Liver (tissue), 3 donors: ENCODE measurements around the gene FOXD2.

ENCODE experiments used
- EGR1 ChIP-seq, 2 donors: IDR thresholded peaks; 2 replicates each; pipeline ENCODE4 v1.6.1; 2016 to 2018; ENCODE audit warnings: antibody characterized with exemption in 2 of 2, low read depth in 2 of 2
- FOXA1 ChIP-seq: IDR thresholded peaks from 2 replicates; pipeline ENCODE4 v1.6.1; 2016; ENCODE audit warnings: antibody characterized with exemption
- HNF4A ChIP-seq, 2 donors: conservative IDR thresholded peaks; 2 replicates each; pipeline ENCODE4 v1.6.1; 2016; ENCODE audit warnings: antibody characterized with exemption in 2 of 2, mild to moderate bottlenecking in 2 of 2
- TAF1 ChIP-seq: conservative IDR thresholded peaks from 2 replicates; pipeline ENCODE4 v1.6.1; 2016; ENCODE audit warnings: antibody characterized with exemption, mild to moderate bottlenecking
- YY1 ChIP-seq: IDR thresholded peaks from 2 replicates; pipeline ENCODE4 v1.6.1; 2016; ENCODE audit warnings: antibody characterized with exemption, mild to moderate bottlenecking
- TF ChIP-seq, protein P1 (sequence below): fragments of 150-350 bp; IDR thresholded peaks from 2 replicates; pipeline ENCODE4 v1.5.1; 2017; ENCODE audit warnings: improper control_type of control experiment, low read depth, low read length; ENCODE audit not compliant: missing input control
- TF ChIP-seq, protein P2 (sequence below): IDR thresholded peaks from 2 replicates; pipeline ENCODE4 v1.6.1; 2016; ENCODE audit warnings: antibody characterized with exemption
- TF ChIP-seq, protein P3 (sequence below): IDR thresholded peaks from 2 replicates; pipeline ENCODE4 v1.6.1; 2016; ENCODE audit warnings: antibody characterized with exemption, mild to moderate bottlenecking
- donor health status: healthy.
- donor health status: healthy.

DNA sequence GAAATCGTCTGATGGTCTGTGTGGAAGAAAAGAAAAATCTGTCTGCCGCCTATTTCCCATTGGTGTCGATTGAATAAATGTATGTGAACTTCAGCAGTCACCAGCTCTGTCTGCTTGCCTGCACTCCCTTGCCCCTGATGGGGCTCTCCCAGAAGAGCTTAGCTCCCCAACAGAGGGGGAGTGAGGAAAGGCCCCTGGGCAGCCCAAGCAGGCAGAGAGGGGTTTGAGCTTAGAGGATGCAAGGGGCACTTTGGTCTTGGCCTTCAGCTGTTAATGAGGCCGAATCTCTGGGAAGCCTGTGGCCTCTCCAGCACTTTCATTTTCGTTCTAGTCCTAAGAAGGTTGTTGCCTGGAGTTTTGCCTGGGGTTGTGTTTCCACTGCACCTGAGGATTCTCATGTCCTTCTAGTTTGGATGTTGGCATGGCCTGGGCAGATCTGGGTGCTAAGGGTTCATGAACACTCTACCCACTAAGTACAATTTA is 2.8 kb downstream of the FOXD2 start:
- TF ChIP-seq YY1 = no peak
- TF ChIP-seq, protein P1, sequence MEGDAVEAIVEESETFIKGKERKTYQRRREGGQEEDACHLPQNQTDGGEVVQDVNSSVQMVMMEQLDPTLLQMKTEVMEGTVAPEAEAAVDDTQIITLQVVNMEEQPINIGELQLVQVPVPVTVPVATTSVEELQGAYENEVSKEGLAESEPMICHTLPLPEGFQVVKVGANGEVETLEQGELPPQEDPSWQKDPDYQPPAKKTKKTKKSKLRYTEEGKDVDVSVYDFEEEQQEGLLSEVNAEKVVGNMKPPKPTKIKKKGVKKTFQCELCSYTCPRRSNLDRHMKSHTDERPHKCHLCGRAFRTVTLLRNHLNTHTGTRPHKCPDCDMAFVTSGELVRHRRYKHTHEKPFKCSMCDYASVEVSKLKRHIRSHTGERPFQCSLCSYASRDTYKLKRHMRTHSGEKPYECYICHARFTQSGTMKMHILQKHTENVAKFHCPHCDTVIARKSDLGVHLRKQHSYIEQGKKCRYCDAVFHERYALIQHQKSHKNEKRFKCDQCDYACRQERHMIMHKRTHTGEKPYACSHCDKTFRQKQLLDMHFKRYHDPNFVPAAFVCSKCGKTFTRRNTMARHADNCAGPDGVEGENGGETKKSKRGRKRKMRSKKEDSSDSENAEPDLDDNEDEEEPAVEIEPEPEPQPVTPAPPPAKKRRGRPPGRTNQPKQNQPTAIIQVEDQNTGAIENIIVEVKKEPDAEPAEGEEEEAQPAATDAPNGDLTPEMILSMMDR = no peak
- no peak for TF ChIP-seq FOXA1
- TF ChIP-seq EGR1 (IDR thresholded peaks at IDR 0.05; ENCODE audit: low read depth in 2 of 2) = no peak
- TF ChIP-seq, protein P2, sequence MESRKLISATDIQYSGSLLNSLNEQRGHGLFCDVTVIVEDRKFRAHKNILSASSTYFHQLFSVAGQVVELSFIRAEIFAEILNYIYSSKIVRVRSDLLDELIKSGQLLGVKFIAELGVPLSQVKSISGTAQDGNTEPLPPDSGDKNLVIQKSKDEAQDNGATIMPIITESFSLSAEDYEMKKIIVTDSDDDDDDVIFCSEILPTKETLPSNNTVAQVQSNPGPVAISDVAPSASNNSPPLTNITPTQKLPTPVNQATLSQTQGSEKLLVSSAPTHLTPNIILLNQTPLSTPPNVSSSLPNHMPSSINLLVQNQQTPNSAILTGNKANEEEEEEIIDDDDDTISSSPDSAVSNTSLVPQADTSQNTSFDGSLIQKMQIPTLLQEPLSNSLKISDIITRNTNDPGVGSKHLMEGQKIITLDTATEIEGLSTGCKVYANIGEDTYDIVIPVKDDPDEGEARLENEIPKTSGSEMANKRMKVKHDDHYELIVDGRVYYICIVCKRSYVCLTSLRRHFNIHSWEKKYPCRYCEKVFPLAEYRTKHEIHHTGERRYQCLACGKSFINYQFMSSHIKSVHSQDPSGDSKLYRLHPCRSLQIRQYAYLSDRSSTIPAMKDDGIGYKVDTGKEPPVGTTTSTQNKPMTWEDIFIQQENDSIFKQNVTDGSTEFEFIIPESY = no peak
- TF ChIP-seq, protein P3, sequence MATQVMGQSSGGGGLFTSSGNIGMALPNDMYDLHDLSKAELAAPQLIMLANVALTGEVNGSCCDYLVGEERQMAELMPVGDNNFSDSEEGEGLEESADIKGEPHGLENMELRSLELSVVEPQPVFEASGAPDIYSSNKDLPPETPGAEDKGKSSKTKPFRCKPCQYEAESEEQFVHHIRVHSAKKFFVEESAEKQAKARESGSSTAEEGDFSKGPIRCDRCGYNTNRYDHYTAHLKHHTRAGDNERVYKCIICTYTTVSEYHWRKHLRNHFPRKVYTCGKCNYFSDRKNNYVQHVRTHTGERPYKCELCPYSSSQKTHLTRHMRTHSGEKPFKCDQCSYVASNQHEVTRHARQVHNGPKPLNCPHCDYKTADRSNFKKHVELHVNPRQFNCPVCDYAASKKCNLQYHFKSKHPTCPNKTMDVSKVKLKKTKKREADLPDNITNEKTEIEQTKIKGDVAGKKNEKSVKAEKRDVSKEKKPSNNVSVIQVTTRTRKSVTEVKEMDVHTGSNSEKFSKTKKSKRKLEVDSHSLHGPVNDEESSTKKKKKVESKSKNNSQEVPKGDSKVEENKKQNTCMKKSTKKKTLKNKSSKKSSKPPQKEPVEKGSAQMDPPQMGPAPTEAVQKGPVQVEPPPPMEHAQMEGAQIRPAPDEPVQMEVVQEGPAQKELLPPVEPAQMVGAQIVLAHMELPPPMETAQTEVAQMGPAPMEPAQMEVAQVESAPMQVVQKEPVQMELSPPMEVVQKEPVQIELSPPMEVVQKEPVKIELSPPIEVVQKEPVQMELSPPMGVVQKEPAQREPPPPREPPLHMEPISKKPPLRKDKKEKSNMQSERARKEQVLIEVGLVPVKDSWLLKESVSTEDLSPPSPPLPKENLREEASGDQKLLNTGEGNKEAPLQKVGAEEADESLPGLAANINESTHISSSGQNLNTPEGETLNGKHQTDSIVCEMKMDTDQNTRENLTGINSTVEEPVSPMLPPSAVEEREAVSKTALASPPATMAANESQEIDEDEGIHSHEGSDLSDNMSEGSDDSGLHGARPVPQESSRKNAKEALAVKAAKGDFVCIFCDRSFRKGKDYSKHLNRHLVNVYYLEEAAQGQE = no peak
- TF ChIP-seq TAF1 = no peak
- TF ChIP-seq HNF4A (conservative IDR thresholded peaks at IDR 0.05) = no peak
